Metanephros (tissue), 1 donor: ENCODE data around the gene CDKN2A. TPM values are rescaled to one million over a fixed set of nuclear protein-coding genes. Genes with fewer than 3 reads are reported as not detected.

ENCODE experiments used
- total RNA-seq: library from RNA; depleted of rRNA; stranded (reverse); fragments of >200 nt; gene quantifications from one replicate; pipeline ENCODE4 v1.2.3, GENCODE V29; 2014

CDKN2A gene
- 0.12 TPM for total RNA-seq

GRCh38 chr9:21993893-21994555 lies at the start of gene CDKN2A:
Gene CDKN2A (minus strand): TSS chr9:21994392.

GRCh38 chr9:22008717-22009505 lies 14.7 kb upstream of the CDKN2A start, which contains the start of gene CDKN2B:
Gene CDKN2B (minus strand): TSS chr9:22009305. CDS start chr9:22008953, 352 bp downstream.

GRCh38 chr9:21994556-21995005 lies 389 bp upstream of the CDKN2A start, which contains the start of gene CDKN2B-AS1:
Gene CDKN2B-AS1 (plus strand): TSS chr9:21994791.

Other genes with a start within 250 kb of the CDKN2A start
- gene MTAP, start 191.8 kb downstream of the CDKN2A start, total RNA-seq: 26.7 TPM
- gene CDKN2B-AS1, start 399 bp upstream of the CDKN2A start, total RNA-seq: not detected
- 0.29 TPM for gene CDKN2B, start 14.9 kb upstream of the CDKN2A start, total RNA-seq